Mesothelial cell of epicardium (in vitro differentiated cells): Measurements from ENCODE around the gene FUT3. TPM values are rescaled to one million over a fixed set of nuclear protein-coding genes. Genes with fewer than 3 reads are reported as not detected.

Source experiments
- DNase-seq, 2 experiments: peaks; one replicate each; pipeline ENCODE4 v3.0.0; 2021; ENCODE audit warnings: low spot score in 2 of 2; ENCODE audit not compliant: unreplicated experiment in 2 of 2
- H3K27ac Mint-ChIP-seq: 2 replicates; pipeline ENCODE4 v1.8.0; 2021; ENCODE audit warnings: mixed read lengths
- H3K27me3 Mint-ChIP-seq: 2 replicates; pipeline ENCODE4 v1.8.0; 2021; ENCODE audit warnings: low read depth, mixed read lengths
- H3K36me3 Mint-ChIP-seq: 2 replicates; pipeline ENCODE4 v1.8.0; 2021; ENCODE audit warnings: mixed read lengths
- H3K4me1 Mint-ChIP-seq: 2 replicates; pipeline ENCODE4 v1.8.0; 2021; ENCODE audit warnings: mixed read lengths
- H3K4me3 Mint-ChIP-seq: 2 replicates; pipeline ENCODE4 v1.8.0; 2021; ENCODE audit warnings: mild to moderate bottlenecking, moderate library complexity, mixed read lengths
- H3K9me3 Mint-ChIP-seq: 2 replicates; pipeline ENCODE4 v1.8.0; 2021; ENCODE audit warnings: mixed read lengths
- total RNA-seq: library from RNA; stranded (reverse); gene quantifications from 3 replicates; pipeline ENCODE4 v1.2.1, GENCODE V29; 2021
- TF ChIP-seq, protein P1 (sequence below): fragments of 200-600 bp; sonication (generic); IDR thresholded peaks from one replicate; pipeline ENCODE4 v1.5.0; 2021; ENCODE audit warnings: antibody characterized with exemption; ENCODE audit not compliant: unreplicated experiment

The FUT3 gene
- total RNA-seq, 1 donor from 2014 or later = 0.49 TPM

DNA sequence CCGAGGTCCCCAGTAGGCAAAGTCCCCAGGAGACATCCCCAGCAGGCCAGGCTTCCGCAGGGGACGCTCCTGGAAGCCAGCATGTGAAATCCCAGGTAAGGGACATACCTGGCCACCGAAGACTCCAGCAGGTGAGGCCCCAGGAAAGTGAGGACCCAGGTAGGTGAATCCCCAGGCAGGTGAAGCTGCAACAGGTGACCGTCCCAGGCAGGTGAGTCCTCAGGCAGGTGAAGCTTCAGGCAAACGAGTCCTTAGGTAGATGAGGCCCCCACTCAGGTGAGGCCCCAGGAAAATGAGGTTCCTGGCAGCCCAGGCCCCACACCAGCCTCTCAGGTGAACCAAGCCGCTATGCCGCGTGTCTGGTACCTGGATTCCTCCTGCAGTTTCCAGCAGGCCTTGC, 20.1 kb downstream of the FUT3 start:
- no peak overlapping the region for H3K4me3 Mint-ChIP-seq
- DNase-seq = no peak

DNA sequence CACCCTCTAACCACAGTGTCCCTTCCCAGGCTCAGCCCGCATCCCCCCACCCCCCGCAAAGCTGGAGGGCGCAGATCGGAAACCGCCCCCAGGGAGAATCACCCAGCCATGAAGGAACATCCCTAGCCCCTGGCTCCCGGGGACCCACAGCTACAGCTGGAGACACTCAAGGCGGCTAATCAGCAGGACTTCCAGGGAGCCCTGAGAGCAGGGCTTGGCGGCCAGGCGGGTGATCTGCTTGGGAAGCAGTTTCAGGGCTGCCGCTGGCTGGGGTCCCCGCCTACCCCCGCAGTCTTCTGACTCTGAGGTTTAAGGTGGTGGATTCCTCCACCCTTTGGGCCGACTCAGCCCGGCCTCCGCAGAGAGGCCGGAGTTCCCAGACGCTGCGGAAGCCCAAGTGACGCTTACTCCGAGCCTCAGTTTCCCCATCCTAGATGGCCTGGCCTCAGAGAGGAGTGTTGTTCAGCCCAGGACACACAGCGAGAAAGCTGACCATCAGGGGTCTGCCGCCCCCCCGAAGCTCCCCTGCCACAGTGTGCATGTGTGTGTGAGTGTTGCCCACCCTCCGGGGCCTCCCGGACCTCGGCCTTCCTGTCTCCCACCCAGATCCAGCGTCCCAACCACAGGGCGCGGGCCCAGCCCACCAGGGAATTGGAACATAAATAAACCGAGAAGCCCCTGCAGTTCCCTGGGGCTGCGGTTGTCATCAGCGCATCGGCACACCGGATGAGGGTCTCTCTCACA, 21.5 kb downstream of the FUT3 start:
- DNase-seq = no peak
- Mint-ChIP-seq H3K27me3 (peaks cover 13% of the 10 kb centered on the region), H3K9me3 (no peaks in the 10 kb centered on the region), H3K27ac (peak overlapping the region; percentile 64), H3K36me3 (no peaks in the 10 kb centered on the region), H3K4me1 (peaks cover 11% of the 10 kb centered on the region), H3K4me3 (peak overlapping the region; percentile 98)
- TF ChIP-seq, protein P1, sequence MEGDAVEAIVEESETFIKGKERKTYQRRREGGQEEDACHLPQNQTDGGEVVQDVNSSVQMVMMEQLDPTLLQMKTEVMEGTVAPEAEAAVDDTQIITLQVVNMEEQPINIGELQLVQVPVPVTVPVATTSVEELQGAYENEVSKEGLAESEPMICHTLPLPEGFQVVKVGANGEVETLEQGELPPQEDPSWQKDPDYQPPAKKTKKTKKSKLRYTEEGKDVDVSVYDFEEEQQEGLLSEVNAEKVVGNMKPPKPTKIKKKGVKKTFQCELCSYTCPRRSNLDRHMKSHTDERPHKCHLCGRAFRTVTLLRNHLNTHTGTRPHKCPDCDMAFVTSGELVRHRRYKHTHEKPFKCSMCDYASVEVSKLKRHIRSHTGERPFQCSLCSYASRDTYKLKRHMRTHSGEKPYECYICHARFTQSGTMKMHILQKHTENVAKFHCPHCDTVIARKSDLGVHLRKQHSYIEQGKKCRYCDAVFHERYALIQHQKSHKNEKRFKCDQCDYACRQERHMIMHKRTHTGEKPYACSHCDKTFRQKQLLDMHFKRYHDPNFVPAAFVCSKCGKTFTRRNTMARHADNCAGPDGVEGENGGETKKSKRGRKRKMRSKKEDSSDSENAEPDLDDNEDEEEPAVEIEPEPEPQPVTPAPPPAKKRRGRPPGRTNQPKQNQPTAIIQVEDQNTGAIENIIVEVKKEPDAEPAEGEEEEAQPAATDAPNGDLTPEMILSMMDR = no peak

More for the DNA sequence above, 20.1 kb downstream of the FUT3 start:
- Mint-ChIP-seq H3K27ac (no peak overlapping the region), H3K36me3 (no peaks in the 10 kb centered on the region), H3K27me3 (peaks cover 20% of the 10 kb centered on the region), H3K4me1 (peaks cover 11% of the 10 kb centered on the region), H3K9me3 (no peaks in the 10 kb centered on the region)
- TF ChIP-seq, protein P1 = no peak

DNA sequence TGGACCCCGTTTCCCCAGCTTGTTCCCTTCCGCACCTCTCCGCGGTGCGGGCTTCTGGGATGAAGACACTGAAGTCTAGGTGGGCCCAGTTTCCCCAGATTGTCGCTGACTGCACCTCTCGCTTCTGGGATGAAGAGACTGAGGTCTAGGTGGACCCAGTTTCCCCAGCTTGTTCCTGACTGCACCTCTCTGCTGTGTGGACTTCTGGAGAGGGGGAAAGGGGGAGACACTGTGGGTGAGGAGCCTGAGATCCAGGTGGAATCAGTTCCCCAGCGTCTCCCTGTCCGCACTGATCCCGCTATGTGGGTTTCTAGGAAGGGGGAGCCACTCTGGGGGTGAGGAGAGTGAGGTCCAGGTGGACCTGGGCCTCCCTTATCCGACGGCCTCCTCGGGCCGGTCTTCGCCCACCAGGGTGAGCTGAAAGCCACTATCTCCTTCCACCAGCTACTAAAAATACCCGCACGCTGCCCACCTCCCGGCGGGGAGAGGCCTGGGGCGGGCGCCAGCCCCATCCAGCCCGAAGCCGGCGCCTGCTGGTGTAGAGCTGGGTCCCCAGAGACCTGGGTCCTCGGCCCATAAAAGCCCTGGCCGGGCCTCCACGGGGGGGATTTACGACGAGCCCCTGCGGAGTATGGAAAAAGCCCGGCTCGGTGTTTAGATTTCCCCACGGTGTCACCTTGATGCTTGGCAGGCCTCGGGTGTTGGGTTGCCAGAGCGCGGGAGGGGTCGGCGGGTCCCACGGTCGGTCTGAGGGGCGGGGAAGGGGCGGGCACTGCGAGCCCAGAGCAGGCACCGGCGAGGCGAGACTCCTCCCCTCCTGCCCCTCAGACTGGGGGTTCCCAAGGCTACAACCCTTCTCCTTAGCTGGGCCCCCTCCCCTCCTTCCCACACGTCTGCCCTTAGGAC, 22.3 kb downstream of the FUT3 start:
- Mint-ChIP-seq H3K27me3 (peaks cover 7% of the 10 kb centered on the region), H3K27ac (peak overlapping the region; percentile 99), H3K9me3 (no peaks in the 10 kb centered on the region), H3K4me1 (peaks cover 11% of the 10 kb centered on the region), H3K36me3 (no peaks in the 10 kb centered on the region), H3K4me3 (peak overlapping the region; percentile 98)
- TF ChIP-seq, protein P1 = no peak
- peak; percentile 53 to 71 for DNase-seq

DNA sequence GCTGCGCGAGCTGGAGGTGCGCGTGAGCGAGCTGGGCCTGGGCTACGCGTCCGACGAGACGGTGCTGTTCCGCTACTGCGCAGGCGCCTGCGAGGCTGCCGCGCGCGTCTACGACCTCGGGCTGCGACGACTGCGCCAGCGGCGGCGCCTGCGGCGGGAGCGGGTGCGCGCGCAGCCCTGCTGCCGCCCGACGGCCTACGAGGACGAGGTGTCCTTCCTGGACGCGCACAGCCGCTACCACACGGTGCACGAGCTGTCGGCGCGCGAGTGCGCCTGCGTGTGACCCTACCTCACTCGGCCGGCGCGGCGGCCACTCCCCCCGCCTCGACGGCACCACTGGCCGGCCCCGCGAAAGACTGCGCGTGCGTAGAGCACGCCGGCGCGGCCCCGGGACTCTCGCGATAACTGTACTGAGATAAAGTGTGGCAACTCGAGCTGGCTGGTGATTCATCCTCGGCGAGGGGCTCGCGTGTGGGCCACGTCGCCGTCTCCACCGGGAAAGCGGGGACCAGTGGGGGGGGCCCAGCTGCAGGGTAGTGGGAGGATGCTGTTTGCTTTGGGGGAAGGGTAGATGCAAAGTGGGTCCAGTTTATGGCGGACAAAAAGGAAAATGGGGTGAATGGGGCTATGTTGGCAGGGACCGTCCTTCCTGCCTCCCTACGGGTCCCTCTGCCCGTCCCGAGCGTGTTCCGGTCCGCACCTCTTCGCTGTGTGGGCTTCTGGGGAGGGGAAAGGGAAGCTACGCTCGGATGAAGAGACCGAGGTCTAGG, 23.2 kb downstream of the FUT3 start:
- TF ChIP-seq, protein P1 = no peak
- no peaks in the 10 kb centered on the region for H3K36me3 Mint-ChIP-seq

DNA sequence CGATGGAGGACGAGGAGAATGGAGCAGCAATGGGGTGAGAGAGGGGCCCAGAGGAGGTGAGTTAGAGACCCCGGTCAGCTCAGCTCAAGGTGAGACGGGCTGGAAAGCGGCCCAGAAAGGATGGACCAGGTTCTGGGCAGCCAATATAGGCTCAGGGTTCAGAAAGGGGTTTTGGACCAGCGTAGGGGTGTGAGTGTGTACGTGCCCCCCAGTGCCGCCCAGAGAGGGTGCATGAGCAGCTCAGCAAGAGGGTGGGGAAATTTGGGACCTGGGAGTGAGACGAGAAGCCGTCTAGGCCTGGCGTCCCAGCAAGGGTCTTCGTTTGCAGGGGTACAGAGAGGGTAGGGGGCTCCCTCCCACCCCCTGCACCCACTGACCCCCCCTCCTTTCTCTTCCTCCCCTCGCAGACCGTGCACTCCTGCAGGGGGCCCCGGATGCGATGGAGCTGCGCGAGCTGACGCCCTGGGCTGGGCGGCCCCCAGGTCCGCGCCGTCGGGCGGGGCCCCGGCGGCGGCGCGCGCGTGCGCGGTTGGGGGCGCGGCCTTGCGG, 23.8 kb downstream of the FUT3 start:
- Mint-ChIP-seq H3K4me3 (peak overlapping the region; percentile 75), H3K4me1 (peaks cover 11% of the 10 kb centered on the region), H3K27me3 (peaks cover 2% of the 10 kb centered on the region), H3K9me3 (no peaks in the 10 kb centered on the region), H3K36me3 (no peaks in the 10 kb centered on the region), H3K27ac (peak overlapping the region; percentile 91)
- no peak for DNase-seq
- TF ChIP-seq, protein P1 = no peak

More for the DNA sequence above, 23.2 kb downstream of the FUT3 start:
- no peaks in the 10 kb centered on the region for H3K9me3 Mint-ChIP-seq
- peak; percentile 92 to 97 for DNase-seq
- H3K4me1 Mint-ChIP-seq = peaks cover 11% of the 10 kb centered on the region
- peaks cover 4% of the 10 kb centered on the region for H3K27me3 Mint-ChIP-seq
- peak overlapping the region; percentile 99 for H3K27ac Mint-ChIP-seq
- peak overlapping the region; percentile 98 for H3K4me3 Mint-ChIP-seq
